ENCODE data around the gene HYLS1. TPM values are rescaled to one million over a fixed set of nuclear protein-coding genes. Genes with fewer than 3 reads are reported as not detected.
"Not testable (repeated sequence)": the region's sequence is repeated elsewhere in the genome, so short reads cannot be mapped to it uniquely, and the experiment has no call there.

The HYLS1 gene
- total RNA-seq, 1 donor = 2.7 TPM

- Histone ChIP-seq H3K9me3 (ENCODE audit: low read depth, low read length) (no peaks in the 10 kb centered on the region), H3K4me1 (ENCODE audit: insufficient read depth, low read length) (peaks cover 18% of the 10 kb centered on the region), H3K4me3 (ENCODE audit: low read length) (no peak overlapping the region), H3K27me3 (ENCODE audit: insufficient read depth, low read length) (no peaks in the 10 kb centered on the region)
These were observed 3.1 kb downstream of the HYLS1 start for GRCh38 chr11:125890447-125891100.

- Histone ChIP-seq H3K4me3 (ENCODE audit: low read length) (no peak overlapping the region), H3K9me3 (ENCODE audit: low read depth, low read length) (no peaks in the 10 kb centered on the region), H3K4me1 (ENCODE audit: insufficient read depth, low read length) (peaks cover 12% of the 10 kb centered on the region), H3K27me3 (ENCODE audit: insufficient read depth, low read length) (no peaks in the 10 kb centered on the region)
These were observed 4.6 kb downstream of the HYLS1 start for GRCh38 chr11:125892071-125892470.

- Histone ChIP-seq H3K27me3 (ENCODE audit: insufficient read depth, low read length) (no peaks in the 10 kb centered on the region), H3K9me3 (ENCODE audit: low read depth, low read length) (no peaks in the 10 kb centered on the region), H3K4me3 (ENCODE audit: low read length) (no peak overlapping the region), H3K4me1 (ENCODE audit: insufficient read depth, low read length) (peaks cover 7% of the 10 kb centered on the region)
These were observed 5.5 kb downstream of the HYLS1 start for GRCh38 chr11:125892994-125893393.

- Histone ChIP-seq H3K9me3 (ENCODE audit: low read depth, low read length) (no peaks in the 10 kb centered on the region), H3K27me3 (ENCODE audit: insufficient read depth, low read length) (peaks cover 34% of the 10 kb centered on the region), H3K4me3 (ENCODE audit: low read length) (no peak overlapping the region), H3K4me1 (ENCODE audit: insufficient read depth, low read length) (peaks cover 27% of the 10 kb centered on the region)
These were observed 14.4 kb downstream of the HYLS1 start for GRCh38 chr11:125901872-125902271.

- Histone ChIP-seq H3K27me3 (ENCODE audit: insufficient read depth, low read length) (peaks cover 35% of the 10 kb centered on the region), H3K4me3 (ENCODE audit: low read length) (peak overlapping the region; percentile 54), H3K9me3 (ENCODE audit: low read depth, low read length) (no peaks in the 10 kb centered on the region), H3K4me1 (ENCODE audit: insufficient read depth, low read length) (peaks cover 27% of the 10 kb centered on the region)
These were observed 14.9 kb downstream of the HYLS1 start for GRCh38 chr11:125902277-125902926.

- H3K27me3 ChIP-seq (ENCODE audit: insufficient read depth, low read length) = peaks cover 35% of the 10 kb centered on the region
- no peaks in the 10 kb centered on the region for H3K9me3 ChIP-seq (ENCODE audit: low read depth, low read length)
- peaks cover 27% of the 10 kb centered on the region for H3K4me1 ChIP-seq (ENCODE audit: insufficient read depth, low read length)
- peak within 1 kb of the TSS; percentile 54 for H3K4me3 ChIP-seq (ENCODE audit: low read length)
These were observed 15.7 kb downstream of the HYLS1 start, which contains the start of gene PUS3 for GRCh38 chr11:125902927-125903710. Gene PUS3, minus strand, starts transcription at chr11:125903206. Its CDS starts 6,922 bp downstream, at chr11:125896284.

GRCh38 chr11:125903711-125904659 is 16.5 kb downstream of the HYLS1 start, which contains the start of gene DDX25:
Gene DDX25, plus strand, starts transcription at chr11:125904508. Its CDS starts 10 bp downstream, at chr11:125904518.
- peaks cover 27% of the 10 kb centered on the region for H3K4me1 ChIP-seq (ENCODE audit: insufficient read depth, low read length)
- peaks cover 35% of the 10 kb centered on the region for H3K27me3 ChIP-seq (ENCODE audit: insufficient read depth, low read length)
- H3K4me3 ChIP-seq (ENCODE audit: low read length) = peak within 1 kb of the TSS; percentile 54
- no peaks in the 10 kb centered on the region for H3K9me3 ChIP-seq (ENCODE audit: low read depth, low read length)

GRCh38 chr11:125904678-125905077 is 17.2 kb downstream of the HYLS1 start:
- peaks cover 27% of the 10 kb centered on the region for H3K4me1 ChIP-seq (ENCODE audit: insufficient read depth, low read length)
- H3K9me3 ChIP-seq (ENCODE audit: low read depth, low read length) = no peaks in the 10 kb centered on the region
- H3K4me3 ChIP-seq (ENCODE audit: low read length) = no peak overlapping the region
- H3K27me3 ChIP-seq (ENCODE audit: insufficient read depth, low read length) = peaks cover 35% of the 10 kb centered on the region

- Histone ChIP-seq H3K4me3 (ENCODE audit: low read length) (no peak overlapping the region), H3K27me3 (ENCODE audit: insufficient read depth, low read length) (peaks cover 20% of the 10 kb centered on the region), H3K4me1 (ENCODE audit: insufficient read depth, low read length) (no peaks in the 10 kb centered on the region), H3K9me3 (ENCODE audit: low read depth, low read length) (no peaks in the 10 kb centered on the region)
These were observed 22.9 kb downstream of the HYLS1 start for GRCh38 chr11:125910226-125910849.

- not testable (repeated sequence) for H3K4me3 ChIP-seq (ENCODE audit: low read length); H3K27me3 ChIP-seq (ENCODE audit: insufficient read depth, low read length); H3K9me3 ChIP-seq (ENCODE audit: low read depth, low read length); H3K4me1 ChIP-seq (ENCODE audit: insufficient read depth, low read length)
These were observed 27.1 kb downstream of the HYLS1 start for GRCh38 chr11:125914601-125915000.

- Histone ChIP-seq H3K4me1 (ENCODE audit: insufficient read depth, low read length) (no peaks in the 10 kb centered on the region), H3K27me3 (ENCODE audit: insufficient read depth, low read length) (peaks cover 7% of the 10 kb centered on the region), H3K4me3 (ENCODE audit: low read length) (no peak overlapping the region), H3K9me3 (ENCODE audit: low read depth, low read length) (no peaks in the 10 kb centered on the region)
These were observed 29.3 kb downstream of the HYLS1 start for GRCh38 chr11:125916683-125917347.

GRCh38 chr11:125918140-125918840 is 30.8 kb downstream of the HYLS1 start:
- Histone ChIP-seq H3K4me3 (ENCODE audit: low read length) (no peak overlapping the region), H3K27me3 (ENCODE audit: insufficient read depth, low read length) (peaks cover 4% of the 10 kb centered on the region), H3K9me3 (ENCODE audit: low read depth, low read length) (no peaks in the 10 kb centered on the region), H3K4me1 (ENCODE audit: insufficient read depth, low read length) (no peaks in the 10 kb centered on the region)

GRCh38 chr11:125921042-125921441 is 33.6 kb downstream of the HYLS1 start:
- Histone ChIP-seq H3K27me3 (ENCODE audit: insufficient read depth, low read length) (no peaks in the 10 kb centered on the region), H3K4me3 (ENCODE audit: low read length) (no peak overlapping the region), H3K4me1 (ENCODE audit: insufficient read depth, low read length) (no peaks in the 10 kb centered on the region), H3K9me3 (ENCODE audit: low read depth, low read length) (no peaks in the 10 kb centered on the region)

Measured in mononuclear cell (primary cell).